Neural crest cell (in vitro differentiated cells): ENCODE measurements around the gene S100A11. TPM values are rescaled to one million over a fixed set of nuclear protein-coding genes. Genes with fewer than 3 reads are reported as not detected.

Experiments
- DNase-seq: peaks from one replicate; pipeline ENCODE4 v3.0.0; 2021; ENCODE audit warnings: low read depth, mixed read lengths, low spot score
- H3K27ac Mint-ChIP-seq: one replicate; pipeline ENCODE4 v1.8.0; 2021; ENCODE audit warnings: mild to moderate bottlenecking, mixed read lengths; ENCODE audit not compliant: unreplicated experiment
- H3K27me3 Mint-ChIP-seq: 2 replicates; pipeline ENCODE4 v1.8.0; 2021; ENCODE audit warnings: low read depth, mild to moderate bottlenecking, mixed read lengths
- H3K36me3 Mint-ChIP-seq: 2 replicates; pipeline ENCODE4 v1.8.0; 2021; ENCODE audit warnings: low read depth, mild to moderate bottlenecking, mixed read lengths
- H3K4me1 Mint-ChIP-seq: 2 replicates; pipeline ENCODE4 v1.8.0; 2021; ENCODE audit warnings: mixed read lengths
- H3K4me3 Mint-ChIP-seq: one replicate; pipeline ENCODE4 v1.8.0; 2021; ENCODE audit warnings: mild to moderate bottlenecking, mixed read lengths
- H3K9me3 Mint-ChIP-seq: 2 replicates; pipeline ENCODE4 v1.8.0; 2021; ENCODE audit warnings: mixed read lengths
- CTCF ChIP-seq: fragments of 200-600 bp; sonication (generic); conservative IDR thresholded peaks from 2 replicates; pipeline ENCODE4 v1.5.0; 2021; ENCODE audit warnings: antibody characterized with exemption, mild to moderate bottlenecking
- total RNA-seq: library from RNA; stranded (reverse); gene quantifications from 2 replicates; pipeline ENCODE4 v1.2.1, GENCODE V29; 2021

Gene S100A11
- total RNA-seq, 1 donor from 2014 or later, result 41.6 TPM

GRCh38 chr1:152026895-152027294, 9.9 kb downstream of the S100A11 start:
- no peaks in the 10 kb centered on the region for H3K4me1 Mint-ChIP-seq
- peaks cover 19% of the 10 kb centered on the region for H3K27me3 Mint-ChIP-seq
- H3K36me3 Mint-ChIP-seq, result peaks cover 4% of the 10 kb centered on the region
- peaks cover 8% of the 10 kb centered on the region for H3K9me3 Mint-ChIP-seq
- no peak for DNase-seq
- H3K4me3 Mint-ChIP-seq, result no peak overlapping the region
- no peak overlapping the region for H3K27ac Mint-ChIP-seq
- no peak for TF ChIP-seq CTCF

GRCh38 chr1:152024223-152024622, 12.6 kb downstream of the S100A11 start:
- H3K27ac Mint-ChIP-seq, result no peak overlapping the region
- peaks cover 2% of the 10 kb centered on the region for H3K36me3 Mint-ChIP-seq
- no peaks in the 10 kb centered on the region for H3K4me1 Mint-ChIP-seq
- H3K9me3 Mint-ChIP-seq, result peaks cover 6% of the 10 kb centered on the region
- no peak for TF ChIP-seq CTCF
- peaks cover 19% of the 10 kb centered on the region for H3K27me3 Mint-ChIP-seq
- no peak for DNase-seq
- no peak overlapping the region for H3K4me3 Mint-ChIP-seq

- no peak for TF ChIP-seq CTCF
- Mint-ChIP-seq H3K4me3 (no peak overlapping the region), H3K27me3 (peaks cover 22% of the 10 kb centered on the region), H3K9me3 (no peaks in the 10 kb centered on the region), H3K27ac (no peak overlapping the region), H3K4me1 (no peaks in the 10 kb centered on the region), H3K36me3 (no peaks in the 10 kb centered on the region)
- no peak for DNase-seq
Observed at GRCh38 chr1:152023221-152023620, 13.6 kb downstream of the S100A11 start.

GRCh38 chr1:152022474-152022873, 14.3 kb downstream of the S100A11 start:
- no peaks in the 10 kb centered on the region for H3K4me1 Mint-ChIP-seq
- no peaks in the 10 kb centered on the region for H3K9me3 Mint-ChIP-seq
- no peak for DNase-seq
- TF ChIP-seq CTCF, result no peak
- peaks cover 22% of the 10 kb centered on the region for H3K27me3 Mint-ChIP-seq
- H3K36me3 Mint-ChIP-seq, result no peaks in the 10 kb centered on the region
- no peak overlapping the region for H3K27ac Mint-ChIP-seq
- H3K4me3 Mint-ChIP-seq, result no peak overlapping the region

- no peak for DNase-seq
- Mint-ChIP-seq H3K4me1 (no peaks in the 10 kb centered on the region), H3K4me3 (no peak overlapping the region), H3K9me3 (no peaks in the 10 kb centered on the region), H3K27me3 (peaks cover 22% of the 10 kb centered on the region), H3K36me3 (no peaks in the 10 kb centered on the region), H3K27ac (no peak overlapping the region)
- TF ChIP-seq CTCF, result no peak
Observed at GRCh38 chr1:152021569-152021968, 15.2 kb downstream of the S100A11 start.

GRCh38 chr1:152020849-152021248, 16.0 kb downstream of the S100A11 start:
- no peaks in the 10 kb centered on the region for H3K4me1 Mint-ChIP-seq
- TF ChIP-seq CTCF, result no peak
- no peaks in the 10 kb centered on the region for H3K36me3 Mint-ChIP-seq
- DNase-seq, result no peak
- peaks cover 20% of the 10 kb centered on the region for H3K27me3 Mint-ChIP-seq
- H3K4me3 Mint-ChIP-seq, result no peak overlapping the region
- H3K27ac Mint-ChIP-seq, result no peak overlapping the region
- no peaks in the 10 kb centered on the region for H3K9me3 Mint-ChIP-seq
